HFF-Myc (cell line): ENCODE measurements around the gene MTG1.

Source experiments
- DNase-seq: peaks from one replicate; pipeline ENCODE4 v3.0.0-alpha.2; 2011; ENCODE audit warnings: low read depth; ENCODE audit errors: extremely low read depth
- H3K4me3 ChIP-seq: replicated peaks from 2 replicates; pipeline ENCODE4 v1.5.1; 2011; ENCODE audit warnings: low read depth, mild to moderate bottlenecking, control low read depth, low read length
- TF ChIP-seq, protein P1 (sequence below): IDR thresholded peaks from 2 replicates; pipeline ENCODE4 v1.5.1; 2012; ENCODE audit warnings: mild to moderate bottlenecking, low read depth, low read length, control low read depth; ENCODE audit errors: missing control alignments

Gene MTG1

GRCh38 chr10:133359554-133359971 is 34.4 kb upstream of the MTG1 start:
- TF ChIP-seq, protein P1, sequence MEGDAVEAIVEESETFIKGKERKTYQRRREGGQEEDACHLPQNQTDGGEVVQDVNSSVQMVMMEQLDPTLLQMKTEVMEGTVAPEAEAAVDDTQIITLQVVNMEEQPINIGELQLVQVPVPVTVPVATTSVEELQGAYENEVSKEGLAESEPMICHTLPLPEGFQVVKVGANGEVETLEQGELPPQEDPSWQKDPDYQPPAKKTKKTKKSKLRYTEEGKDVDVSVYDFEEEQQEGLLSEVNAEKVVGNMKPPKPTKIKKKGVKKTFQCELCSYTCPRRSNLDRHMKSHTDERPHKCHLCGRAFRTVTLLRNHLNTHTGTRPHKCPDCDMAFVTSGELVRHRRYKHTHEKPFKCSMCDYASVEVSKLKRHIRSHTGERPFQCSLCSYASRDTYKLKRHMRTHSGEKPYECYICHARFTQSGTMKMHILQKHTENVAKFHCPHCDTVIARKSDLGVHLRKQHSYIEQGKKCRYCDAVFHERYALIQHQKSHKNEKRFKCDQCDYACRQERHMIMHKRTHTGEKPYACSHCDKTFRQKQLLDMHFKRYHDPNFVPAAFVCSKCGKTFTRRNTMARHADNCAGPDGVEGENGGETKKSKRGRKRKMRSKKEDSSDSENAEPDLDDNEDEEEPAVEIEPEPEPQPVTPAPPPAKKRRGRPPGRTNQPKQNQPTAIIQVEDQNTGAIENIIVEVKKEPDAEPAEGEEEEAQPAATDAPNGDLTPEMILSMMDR, result no peak
- DNase-seq, result no peak

GRCh38 chr10:133359972-133360610 is 33.9 kb upstream of the MTG1 start:
- no peak for DNase-seq
- no peak overlapping the region for H3K4me3 ChIP-seq
- TF ChIP-seq, protein P1, result no peak

More at GRCh38 chr10:133359554-133359971, 34.4 kb upstream of the MTG1 start:
- no peak overlapping the region for H3K4me3 ChIP-seq

GRCh38 chr10:133361227-133361626 is 32.7 kb upstream of the MTG1 start:
- TF ChIP-seq, protein P1, result no peak
- no peak for DNase-seq

DNA sequence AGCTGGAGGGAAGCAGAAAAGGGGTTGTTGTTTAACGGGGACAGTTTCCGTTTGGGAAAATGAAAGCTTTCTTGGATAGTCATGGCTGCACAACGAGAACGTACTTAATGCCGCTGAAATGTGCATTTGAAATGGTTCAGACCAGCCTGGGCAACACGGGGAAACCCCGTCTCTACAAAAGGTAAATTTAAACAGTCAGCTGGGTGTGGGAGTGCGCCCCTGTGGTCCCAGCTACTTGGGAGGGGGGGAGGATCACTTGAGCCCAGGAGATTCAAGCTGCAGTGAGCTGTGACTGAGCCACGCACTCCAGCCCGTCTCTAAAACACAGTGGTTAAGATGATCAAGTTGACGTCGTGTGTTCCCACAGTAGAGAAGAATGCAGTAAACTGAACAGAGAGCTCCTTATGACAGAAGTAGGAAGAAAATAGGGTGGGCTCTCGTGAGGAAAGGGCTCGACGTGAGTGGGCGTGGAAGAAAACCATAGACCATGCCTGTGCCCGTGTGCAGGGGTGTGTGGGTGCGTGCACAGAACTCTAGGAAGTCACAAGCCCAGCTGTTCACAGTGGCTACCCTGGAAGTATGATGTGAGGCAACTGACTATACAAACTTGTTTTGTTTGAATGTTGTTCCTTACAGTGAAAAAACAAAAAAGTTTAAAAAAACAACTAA is 32.0 kb upstream of the MTG1 start:
- no peak overlapping the region for H3K4me3 ChIP-seq
- no peak for DNase-seq
- TF ChIP-seq, protein P1, result no peak

More at GRCh38 chr10:133361227-133361626, 32.7 kb upstream of the MTG1 start:
- H3K4me3 ChIP-seq, result no peak overlapping the region

- H3K4me3 ChIP-seq, result no peak overlapping the region
- no peak for DNase-seq
- TF ChIP-seq, protein P1, result no peak
Observed at GRCh38 chr10:133362846-133363245, 31.1 kb upstream of the MTG1 start.

- no peak for DNase-seq
- H3K4me3 ChIP-seq, result no peak overlapping the region
- TF ChIP-seq, protein P1, result no peak
Observed at GRCh38 chr10:133364645-133365431, 29.1 kb upstream of the MTG1 start.
